ENCODE measurements around the gene WAS.

Gene WAS

GRCh38 chrX:48703642-48704481 is 20.3 kb downstream of the WAS start:
- no peak for DNase-seq (ENCODE audit: low read depth, low spot score)

GRCh38 chrX:48705871-48706270 is 22.3 kb downstream of the WAS start:
- no peak overlapping the region for H3K4me3 ChIP-seq (ENCODE audit: low read length)
- no peak for DNase-seq (ENCODE audit: low read depth, low spot score)

More at GRCh38 chrX:48703642-48704481, 20.3 kb downstream of the WAS start:
- H3K4me3 ChIP-seq (ENCODE audit: low read length), result no peak overlapping the region

GRCh38 chrX:48709522-48710112 is 26.0 kb downstream of the WAS start:
- no peak for DNase-seq (ENCODE audit: low read depth, low spot score)
- H3K4me3 ChIP-seq (ENCODE audit: low read length), result no peak overlapping the region

GRCh38 chrX:48711162-48711928 is 27.7 kb downstream of the WAS start:
- no peak for DNase-seq (ENCODE audit: low read depth, low spot score)
- H3K4me3 ChIP-seq (ENCODE audit: low read length), result no peak overlapping the region

- no peak for DNase-seq (ENCODE audit: low read depth, low spot score)
These were observed 28.4 kb downstream of the WAS start for GRCh38 chrX:48711929-48712505.

GRCh38 chrX:48713847-48714246 is 30.2 kb downstream of the WAS start:
- DNase-seq (ENCODE audit: low read depth, low spot score), result no peak

More at GRCh38 chrX:48711929-48712505, 28.4 kb downstream of the WAS start:
- H3K4me3 ChIP-seq (ENCODE audit: low read length), result no peak overlapping the region

GRCh38 chrX:48714573-48714972 is 31.0 kb downstream of the WAS start:
- no peak overlapping the region for H3K4me3 ChIP-seq (ENCODE audit: low read length)
- no peak for DNase-seq (ENCODE audit: low read depth, low spot score)

More at GRCh38 chrX:48713847-48714246, 30.2 kb downstream of the WAS start:
- no peak overlapping the region for H3K4me3 ChIP-seq (ENCODE audit: low read length)

- H3K4me3 ChIP-seq (ENCODE audit: low read length), result no peak overlapping the region
- no peak for DNase-seq (ENCODE audit: low read depth, low spot score)
These were observed 31.5 kb downstream of the WAS start for GRCh38 chrX:48715072-48715471.

GRCh38 chrX:48715876-48716502 is 32.4 kb downstream of the WAS start:
- no peak overlapping the region for H3K4me3 ChIP-seq (ENCODE audit: low read length)
- peak; percentile 52 for DNase-seq (ENCODE audit: low read depth, low spot score)

- no peak overlapping the region for H3K4me3 ChIP-seq (ENCODE audit: low read length)
- no peak for DNase-seq (ENCODE audit: low read depth, low spot score)
These were observed 36.4 kb downstream of the WAS start for GRCh38 chrX:48719958-48720357.

GRCh38 chrX:48720577-48721250 is 37.1 kb downstream of the WAS start:
- no peak for DNase-seq (ENCODE audit: low read depth, low spot score)
- H3K4me3 ChIP-seq (ENCODE audit: low read length), result no peak overlapping the region

- no peak overlapping the region for H3K4me3 ChIP-seq (ENCODE audit: low read length)
- DNase-seq (ENCODE audit: low read depth, low spot score), result no peak
These were observed 38.3 kb downstream of the WAS start for GRCh38 chrX:48721916-48722315.

- H3K4me3 ChIP-seq (ENCODE audit: low read length), result no peak overlapping the region
- DNase-seq (ENCODE audit: low read depth, low spot score), result no peak
These were observed 43.0 kb downstream of the WAS start for GRCh38 chrX:48726596-48726995.

GRCh38 chrX:48728653-48729052 is 45.1 kb downstream of the WAS start:
- DNase-seq (ENCODE audit: low read depth, low spot score), result peak; percentile 17
- no peak overlapping the region for H3K4me3 ChIP-seq (ENCODE audit: low read length)

- peak overlapping the region; percentile 49 for H3K4me3 ChIP-seq (ENCODE audit: low read length)
These were observed 52.7 kb downstream of the WAS start for GRCh38 chrX:48736303-48736702.

GRCh38 chrX:48736878-48737212 is 53.2 kb downstream of the WAS start:
- H3K4me3 ChIP-seq (ENCODE audit: low read length), result peak overlapping the region; percentile 49
- DNase-seq (ENCODE audit: low read depth, low spot score), result no peak

More at GRCh38 chrX:48736303-48736702, 52.7 kb downstream of the WAS start:
- DNase-seq (ENCODE audit: low read depth, low spot score), result no peak

GRCh38 chrX:48737213-48737938 is 53.8 kb downstream of the WAS start:
- DNase-seq (ENCODE audit: low read depth, low spot score), result peak; percentile 97
- peak overlapping the region; percentile 63 for H3K4me3 ChIP-seq (ENCODE audit: low read length)

GRCh38 chrX:48737940-48738339 is 54.3 kb downstream of the WAS start:
- DNase-seq (ENCODE audit: low read depth, low spot score), result no peak
- peak overlapping the region; percentile 63 for H3K4me3 ChIP-seq (ENCODE audit: low read length)
